IMR-90 (cell line): ENCODE results near the gene TRIM66.

Source experiments
- BHLHE40 ChIP-seq: fragments of 150-350 bp; IDR thresholded peaks from 2 replicates; pipeline ENCODE4 v1.6.1; 2016; ENCODE audit warnings: mild to moderate bottlenecking, low read depth, low read length
- CEBPB ChIP-seq: IDR thresholded peaks from 2 replicates; pipeline ENCODE4 v1.6.1; 2012; ENCODE audit warnings: low read depth, low read length, improper control_type of control experiment
- CTCF ChIP-seq: conservative IDR thresholded peaks from 2 replicates; pipeline ENCODE4 v1.5.1; 2012; ENCODE audit warnings: mild to moderate bottlenecking, low read depth, low read length, improper control_type of control experiment
- ELK1 ChIP-seq: fragments of 150-350 bp; IDR thresholded peaks from 2 replicates; pipeline ENCODE4 v1.6.1; 2016; ENCODE audit warnings: low read depth, mild to moderate bottlenecking, low read length, moderate library complexity, borderline replicate concordance
- FOS ChIP-seq: fragments of 150-350 bp; IDR thresholded peaks from 2 replicates; pipeline ENCODE4 v1.6.1; 2016; ENCODE audit warnings: low read depth, low read length
- MAZ ChIP-seq: IDR thresholded peaks from 2 replicates; pipeline ENCODE4 v1.6.1; 2012; ENCODE audit warnings: low read depth, mild to moderate bottlenecking, low read length, improper control_type of control experiment, moderate library complexity, borderline replicate concordance
- POLR2A ChIP-seq: IDR thresholded peaks from 2 replicates; pipeline ENCODE4 v1.6.1; 2012; ENCODE audit warnings: mild to moderate bottlenecking, low read depth, low read length
- RAD21 ChIP-seq: IDR thresholded peaks from 2 replicates; pipeline ENCODE4 v1.6.1; 2012; ENCODE audit warnings: low read length, improper control_type of control experiment
- RCOR1 ChIP-seq: IDR thresholded peaks from 2 replicates; pipeline ENCODE4 v1.6.1; 2012; ENCODE audit warnings: mild to moderate bottlenecking, low read length, improper control_type of control experiment; ENCODE audit not compliant: insufficient replicate concordance
- RFX5 ChIP-seq: IDR thresholded peaks from 2 replicates; pipeline ENCODE4 v1.8.0; 2012; ENCODE audit warnings: low read depth, mild to moderate bottlenecking, low read length, moderate library complexity
- SMC3 ChIP-seq: fragments of 150-350 bp; IDR thresholded peaks from 2 replicates; pipeline ENCODE4 v1.6.1; 2016; ENCODE audit warnings: low read depth, mild to moderate bottlenecking, antibody characterized with exemption, low read length, moderate library complexity
- USF2 ChIP-seq: fragments of 150-350 bp; IDR thresholded peaks from 2 replicates; pipeline ENCODE4 v1.6.1; 2017; ENCODE audit warnings: mild to moderate bottlenecking, antibody characterized with exemption, low read length, low read depth

GRCh38 chr11:8610532-8611116 is 71.8 kb downstream of the TRIM66 start:
- TF ChIP-seq CTCF (no peak), POLR2A (no peak), RCOR1 (no peak), SMC3 (no peak), BHLHE40 (no peak), MAZ (no peak), RAD21 (no peak), USF2 (no peak), CEBPB (no peak), RFX5 (no peak), ELK1 (no peak), FOS (no peak)
